Mucosa of rectum (tissue), 2 donors: Measurements from ENCODE around the gene ZNRF3.
"Not testable (repeated sequence)": the region's sequence is repeated elsewhere in the genome, so short reads cannot be mapped to it uniquely, and the experiment has no call there.

Experiments used
- H3K27ac ChIP-seq, 2 donors: one replicate each; pipeline ENCODE4 v1.7.0; 2013; ENCODE audit warnings: inconsistent platforms in 2 of 2, low read depth in 2 of 2, low read length in 2 of 2
- H3K27me3 ChIP-seq, 2 donors: one replicate each; pipeline ENCODE4 v1.7.0; 2013; ENCODE audit warnings: low read length in 2 of 2; ENCODE audit not compliant: control insufficient read depth in 2 of 2, insufficient read depth in 2 of 2
- H3K36me3 ChIP-seq, 2 donors: one replicate each; pipeline ENCODE4 v1.7.0; 2013; ENCODE audit warnings: low read length in 2 of 2; ENCODE audit not compliant: control insufficient read depth in 2 of 2, insufficient read depth in 2 of 2
- H3K4me1 ChIP-seq, 2 donors: one replicate each; pipeline ENCODE4 v1.7.0; 2013; ENCODE audit warnings: low read length in 2 of 2, mild to moderate bottlenecking in 1 of 2; ENCODE audit not compliant: control insufficient read depth in 2 of 2, insufficient read depth in 2 of 2
- H3K4me3 ChIP-seq, 2 donors: one replicate each; pipeline ENCODE4 v1.7.0; 2013; ENCODE audit warnings: low read length in 2 of 2
- H3K9ac ChIP-seq, 2 donors: one replicate each; pipeline ENCODE4 v1.7.0; 2013; ENCODE audit warnings: low read length in 2 of 2, low read depth in 1 of 2, mild to moderate bottlenecking in 1 of 2
- H3K9me3 ChIP-seq, 2 donors: one replicate each; pipeline ENCODE4 v1.7.0; 2013; ENCODE audit warnings: low read length in 2 of 2; ENCODE audit not compliant: control insufficient read depth in 2 of 2
- donor health status: healthy.
- donor health status: Normal muscosa, but diverticular disease.

Gene ZNRF3

DNA sequence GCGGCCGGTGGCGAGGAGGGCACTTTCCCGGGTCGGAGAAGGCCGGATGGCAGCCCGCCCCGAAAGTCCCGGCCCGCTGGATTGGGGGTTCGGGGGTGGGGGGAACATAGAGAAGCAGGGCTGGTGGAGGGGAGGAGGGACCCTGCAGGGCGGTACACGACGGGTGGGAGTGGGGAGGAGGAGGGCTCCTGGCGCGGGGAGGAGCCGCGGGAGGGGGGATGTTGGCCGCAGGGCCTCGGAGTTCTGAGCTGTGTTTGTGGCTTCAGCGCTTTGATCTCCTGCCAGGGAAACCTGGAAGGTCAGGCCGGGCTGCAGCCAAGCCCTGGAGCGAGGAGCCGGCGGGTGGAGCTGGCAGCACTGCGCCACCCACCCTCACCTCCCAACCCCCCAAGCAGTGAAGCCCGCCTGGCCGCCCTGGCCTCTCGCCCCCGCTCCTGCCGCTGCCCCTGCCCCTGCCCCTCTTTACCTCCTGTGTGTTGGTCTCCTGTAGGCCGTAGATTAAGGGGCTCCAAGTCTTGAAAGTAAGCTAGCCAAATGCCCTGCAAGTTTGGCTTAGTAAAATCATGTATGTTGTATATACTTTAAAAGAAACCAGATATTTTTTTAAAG is 147.3 kb downstream of the ZNRF3 start:
- no peaks in the 10 kb centered on the region for H3K9me3 ChIP-seq
- H3K27ac ChIP-seq: peak overlapping the region; percentile 69 to 77
- H3K4me3 ChIP-seq: peak overlapping the region; percentile 52 to 69
- peak overlapping the region; percentile 32 to 45 for H3K9ac ChIP-seq
- H3K4me1 ChIP-seq: peaks cover 23 to 33% of the 10 kb centered on the region in 2 donors
- peaks cover 0 to 3% of the 10 kb centered on the region in 2 donors for H3K27me3 ChIP-seq
- no peaks in the 10 kb centered on the region for H3K36me3 ChIP-seq

- H3K9ac ChIP-seq: peak overlapping the region; percentile 32 to 45
Observed at GRCh38 chr22:29031227-29032011, 148.0 kb downstream of the ZNRF3 start.

GRCh38 chr22:29032014-29032475 is 148.7 kb downstream of the ZNRF3 start:
- H3K27me3 ChIP-seq: peaks cover 0 to 3% of the 10 kb centered on the region in 2 donors
- H3K9ac ChIP-seq: peak overlapping the region in 1 of 2 donors; percentile 9
- no peak overlapping the region for H3K4me3 ChIP-seq
- peaks cover 23 to 37% of the 10 kb centered on the region in 2 donors for H3K4me1 ChIP-seq
- peak overlapping the region; percentile 69 to 77 for H3K27ac ChIP-seq
- no peaks in the 10 kb centered on the region for H3K36me3 ChIP-seq
- no peaks in the 10 kb centered on the region for H3K9me3 ChIP-seq

More at GRCh38 chr22:29031227-29032011, 148.0 kb downstream of the ZNRF3 start:
- Histone ChIP-seq H3K27me3 (peaks cover 0 to 3% of the 10 kb centered on the region in 2 donors), H3K27ac (peak overlapping the region; percentile 69 to 77), H3K9me3 (no peaks in the 10 kb centered on the region), H3K36me3 (no peaks in the 10 kb centered on the region), H3K4me3 (peak overlapping the region in 1 of 2 donors; percentile 69), H3K4me1 (peaks cover 23 to 33% of the 10 kb centered on the region in 2 donors)

DNA sequence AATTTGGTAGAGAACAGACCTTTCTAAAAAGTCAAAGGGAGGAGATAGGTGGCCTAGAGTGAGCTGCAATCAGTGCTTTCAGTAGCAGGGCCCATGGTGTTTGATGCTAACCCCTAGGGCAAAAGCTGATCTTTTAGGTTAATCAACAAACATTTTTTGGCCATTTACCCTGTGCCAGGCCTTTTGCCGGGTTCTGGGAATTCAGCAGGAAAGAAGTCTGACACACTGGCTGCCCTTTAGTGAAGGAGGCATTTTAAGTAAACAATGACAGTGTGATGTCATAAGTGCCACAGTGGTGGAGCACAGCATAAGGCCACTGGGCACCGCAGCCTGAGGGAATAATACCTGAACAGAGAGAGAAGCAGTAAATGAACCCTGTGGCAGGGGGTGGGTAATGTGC is 149.2 kb downstream of the ZNRF3 start:
- Histone ChIP-seq H3K27me3 (peaks cover 0 to 3% of the 10 kb centered on the region in 2 donors), H3K4me3 (no peak overlapping the region), H3K9ac (no peak overlapping the region), H3K36me3 (no peaks in the 10 kb centered on the region), H3K9me3 (no peaks in the 10 kb centered on the region), H3K27ac (peak overlapping the region in 1 of 2 donors; percentile 77), H3K4me1 (peaks cover 23 to 41% of the 10 kb centered on the region in 2 donors)

DNA sequence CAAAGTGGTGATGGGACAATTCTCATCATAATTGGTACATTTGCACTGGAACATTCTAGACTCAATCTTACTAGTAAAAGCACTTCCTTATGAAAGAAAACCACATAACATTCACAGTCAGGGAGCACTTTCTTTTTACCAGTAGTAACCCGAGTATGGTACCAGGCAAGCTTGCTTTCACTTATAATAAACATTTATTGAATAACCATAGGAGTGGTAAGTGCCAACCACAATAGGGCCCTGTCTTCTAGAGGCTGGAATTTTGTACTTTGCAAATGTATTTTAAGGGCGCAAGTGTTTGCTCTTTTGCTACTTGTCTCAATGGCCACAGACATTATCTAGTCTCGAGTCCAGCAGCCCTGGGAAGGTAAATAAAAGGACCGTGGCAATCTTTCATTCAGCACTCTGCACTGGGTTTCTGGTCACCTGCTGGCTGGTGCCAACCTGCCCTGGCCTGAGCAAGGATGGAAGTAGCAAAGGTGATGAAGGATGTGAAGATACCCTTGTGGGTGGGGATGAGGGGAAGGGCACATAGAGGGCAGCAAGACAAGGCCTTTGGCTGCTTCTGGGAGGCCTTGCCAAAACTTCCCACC is 154.1 kb downstream of the ZNRF3 start:
- H3K4me3 ChIP-seq: no peak overlapping the region
- peak overlapping the region; percentile 57 to 73 for H3K27ac ChIP-seq
- peaks cover 7 to 30% of the 10 kb centered on the region in 2 donors for H3K4me1 ChIP-seq
- H3K36me3 ChIP-seq: no peaks in the 10 kb centered on the region
- no peak overlapping the region for H3K9ac ChIP-seq
- H3K27me3 ChIP-seq: no peaks in the 10 kb centered on the region
- no peaks in the 10 kb centered on the region for H3K9me3 ChIP-seq

DNA sequence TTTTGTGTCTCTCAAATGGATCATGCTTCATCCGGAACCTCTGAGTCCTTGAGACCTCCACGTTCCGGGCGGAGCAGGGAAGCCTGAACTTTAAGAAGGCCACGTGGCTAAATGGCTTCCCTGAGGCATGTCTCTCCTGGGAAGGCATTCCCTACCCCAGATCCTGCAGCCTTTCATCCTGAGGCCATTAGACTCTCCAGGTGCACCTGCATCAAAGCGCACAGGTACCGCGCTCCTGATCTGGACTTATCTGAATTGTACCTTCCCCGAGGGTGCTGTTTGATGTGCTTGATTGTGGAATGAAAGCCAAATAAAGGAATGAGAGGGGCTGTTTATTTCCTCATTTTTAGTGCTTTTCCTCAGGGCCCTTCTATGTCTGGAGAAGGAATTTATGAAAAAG is 155.8 kb downstream of the ZNRF3 start:
- Histone ChIP-seq H3K4me3 (no peak overlapping the region), H3K36me3 (no peaks in the 10 kb centered on the region), H3K9ac (peak overlapping the region; percentile 27 to 45), H3K9me3 (no peaks in the 10 kb centered on the region), H3K27ac (no peak overlapping the region), H3K27me3 (no peaks in the 10 kb centered on the region), H3K4me1 (peaks cover 4 to 25% of the 10 kb centered on the region in 2 donors)

- not testable (repeated sequence) for H3K9me3 ChIP-seq
Observed at GRCh38 chr22:29039684-29040083, 156.3 kb downstream of the ZNRF3 start.

GRCh38 chr22:29040385-29041275 is 157.3 kb downstream of the ZNRF3 start:
- Histone ChIP-seq H3K36me3 (peaks cover under 1 to 3% of the 10 kb centered on the region in 2 donors), H3K4me3 (peak overlapping the region in 1 of 2 donors; percentile 29), H3K4me1 (peaks cover 4 to 25% of the 10 kb centered on the region in 2 donors), H3K27me3 (no peaks in the 10 kb centered on the region), H3K9me3 (no peaks in the 10 kb centered on the region), H3K27ac (no peak overlapping the region), H3K9ac (no peak overlapping the region)

More at GRCh38 chr22:29039684-29040083, 156.3 kb downstream of the ZNRF3 start:
- H3K36me3 ChIP-seq, H3K4me3 ChIP-seq, H3K9ac ChIP-seq, H3K27ac ChIP-seq, H3K27me3 ChIP-seq: not testable (repeated sequence)
- peaks cover 4 to 25% of the 10 kb centered on the region in 2 donors for H3K4me1 ChIP-seq

DNA sequence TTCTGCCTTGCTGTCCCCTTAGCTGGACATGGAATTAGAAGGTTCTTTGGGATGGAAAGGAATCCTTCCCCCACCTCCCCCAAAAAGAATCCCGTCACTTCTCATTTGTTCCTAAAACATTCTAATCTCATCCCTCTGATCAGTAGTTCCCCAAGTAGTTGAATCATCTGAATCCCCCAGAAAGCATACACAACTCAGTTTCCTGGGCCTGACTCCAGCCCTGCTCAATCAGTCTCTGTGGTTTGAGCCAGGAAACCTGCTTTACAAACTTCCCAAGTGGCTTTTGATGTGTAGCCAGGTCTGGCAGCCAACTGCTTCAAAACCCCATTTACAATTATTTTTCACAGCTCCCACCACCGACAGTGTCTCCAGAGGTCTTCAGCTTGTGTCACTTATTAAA is 158.0 kb downstream of the ZNRF3 start:
- Histone ChIP-seq H3K4me1 (peaks cover 4 to 25% of the 10 kb centered on the region in 2 donors), H3K4me3 (no peak overlapping the region), H3K36me3 (peaks cover 2 to 8% of the 10 kb centered on the region in 2 donors), H3K27me3 (no peaks in the 10 kb centered on the region), H3K9ac (no peak overlapping the region), H3K9me3 (no peaks in the 10 kb centered on the region), H3K27ac (no peak overlapping the region)
